ENCODE measurements around the gene KAZALD1. TPM values are rescaled to one million over a fixed set of nuclear protein-coding genes. Genes with fewer than 3 reads are reported as not detected.

Gene KAZALD1
- total RNA-seq, 2 donors from 2014 or later: 1.9 TPM; not detected in 1

DNA sequence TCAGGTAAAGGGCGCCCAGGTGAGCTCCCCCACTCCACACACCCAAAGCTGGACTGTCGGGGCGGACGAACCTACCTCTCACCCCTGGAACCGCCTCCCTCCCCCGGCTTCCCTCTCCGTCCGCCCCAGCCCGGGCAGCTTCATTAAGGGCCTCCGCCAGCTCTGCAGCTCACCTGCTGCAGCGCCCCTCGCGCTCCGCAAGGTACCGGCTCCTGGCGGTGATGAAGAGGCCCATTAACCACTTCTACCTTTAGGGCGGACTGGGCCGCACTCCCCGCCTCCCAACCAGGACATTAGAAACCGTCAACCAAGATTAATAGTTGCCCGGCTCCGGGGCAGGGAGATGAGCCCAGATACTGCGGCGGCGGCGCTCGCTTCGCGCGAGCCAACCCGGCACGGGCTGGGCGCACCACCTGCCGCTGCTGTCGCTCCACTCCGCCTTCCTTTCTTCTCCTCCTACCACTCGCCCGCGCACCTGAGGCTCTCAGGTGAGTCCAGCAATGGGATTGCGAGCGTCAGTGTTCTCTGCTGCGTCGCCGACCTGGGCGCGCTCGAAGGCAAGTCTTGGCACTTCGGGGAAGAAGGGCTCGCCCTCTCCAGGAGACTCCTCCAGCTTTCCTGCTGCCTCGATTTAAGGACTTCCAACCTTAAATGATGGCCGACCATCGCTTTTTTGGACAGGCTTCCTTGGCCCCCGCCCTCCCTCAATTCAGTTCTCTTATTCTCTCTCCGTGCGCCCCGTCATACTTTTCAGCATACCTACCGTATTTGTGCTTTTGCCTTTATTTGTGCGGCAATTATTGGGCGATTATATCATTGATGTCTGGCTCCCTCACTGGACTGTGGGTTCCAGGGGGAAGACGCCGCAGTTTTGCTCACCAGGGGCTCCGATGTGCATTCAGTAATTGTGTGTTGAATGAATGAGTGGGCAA lies 13.6 kb upstream of the KAZALD1 start:
- ATAC-seq (no peak), DNase-seq (ENCODE audit: low spot score) (no peak)
- H3K4me3 Mint-ChIP-seq: no peak overlapping the region
- H3K36me3 Mint-ChIP-seq: peaks cover 6% of the 10 kb centered on the region
- H3K4me1 Mint-ChIP-seq (ENCODE audit: low read depth in 2 of 2): peaks cover 24 to 28% of the 10 kb centered on the region in 2 donors
- H3K27me3 Mint-ChIP-seq: peaks cover 36 to 48% of the 10 kb centered on the region in 2 donors
- H3K9me3 Mint-ChIP-seq: no peaks in the 10 kb centered on the region
- no peak overlapping the region for H3K27ac Mint-ChIP-seq

DNA sequence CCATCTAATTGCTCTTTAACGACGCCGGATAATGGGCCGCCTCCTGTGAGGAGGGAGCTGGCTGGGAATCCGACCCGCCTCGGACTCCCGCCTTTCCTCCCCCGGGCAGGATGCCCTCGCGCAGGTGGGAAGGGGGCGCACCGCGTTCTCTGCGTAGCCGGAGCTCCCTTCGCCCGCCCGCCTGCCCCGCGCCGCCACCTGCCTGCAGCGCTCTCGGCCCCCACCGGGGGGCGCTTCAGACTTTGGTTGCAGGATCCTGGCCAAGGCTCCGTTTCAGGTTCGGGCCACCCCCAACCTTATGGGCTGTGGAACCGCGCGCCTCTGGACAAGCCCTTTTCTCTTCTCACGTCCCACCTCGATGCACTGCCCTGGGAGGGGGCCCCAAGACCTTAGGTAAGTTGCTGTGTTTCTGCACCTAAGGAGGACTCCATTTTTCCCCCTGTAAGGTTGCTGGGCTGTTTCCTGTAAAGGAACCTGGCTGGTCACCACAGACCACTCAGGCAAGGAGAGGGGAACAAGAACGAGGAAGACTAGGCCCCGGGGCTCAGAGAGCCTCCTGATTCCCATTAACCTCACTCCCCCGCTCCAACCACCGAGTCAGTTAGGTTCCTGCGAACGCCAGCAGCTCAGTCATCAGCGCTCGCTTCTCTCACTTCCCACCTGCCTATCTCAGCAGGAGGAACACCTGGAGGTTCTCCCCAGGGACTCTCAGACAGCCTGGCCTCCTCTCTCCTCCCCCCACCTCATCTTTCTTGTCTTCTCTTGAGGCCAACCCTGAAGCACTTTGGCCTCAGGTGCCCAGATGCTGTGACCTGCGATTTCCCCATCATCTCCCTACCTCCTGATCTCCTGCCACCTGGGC lies 11.3 kb upstream of the KAZALD1 start:
- Mint-ChIP-seq H3K4me1 (ENCODE audit: low read depth in 2 of 2) (peaks cover 18 to 22% of the 10 kb centered on the region in 2 donors), H3K27me3 (peaks cover 32 to 48% of the 10 kb centered on the region in 2 donors), H3K4me3 (peak overlapping the region; percentile 43), H3K36me3 (peaks cover 6% of the 10 kb centered on the region), H3K9me3 (no peaks in the 10 kb centered on the region), H3K27ac (no peak overlapping the region)
- DNase-seq (ENCODE audit: low spot score): peak; percentile 77
- peak; percentile 83 to 84 for ATAC-seq

DNA sequence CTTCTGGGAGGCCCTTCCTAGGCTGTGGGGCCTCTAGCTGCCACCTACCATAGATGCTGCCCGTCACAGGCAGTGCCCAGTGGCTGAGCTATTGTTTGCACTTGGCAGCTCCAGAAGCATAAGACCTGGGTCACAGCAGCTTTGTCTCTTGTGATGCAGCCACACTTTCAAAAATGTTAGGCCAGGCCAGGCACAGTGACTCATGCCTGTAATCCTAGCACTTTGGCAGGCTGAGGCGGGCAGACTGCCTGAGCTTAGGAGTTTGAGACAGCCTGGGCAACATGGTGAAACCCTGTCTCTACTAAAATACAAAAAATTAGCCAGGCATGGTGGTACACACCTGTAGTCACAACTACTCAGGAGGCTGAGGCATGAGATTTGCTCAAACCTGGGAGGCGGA lies 9.5 kb upstream of the KAZALD1 start:
- no peak overlapping the region for H3K4me3 Mint-ChIP-seq
- DNase-seq (ENCODE audit: low spot score): no peak
- no peaks in the 10 kb centered on the region for H3K9me3 Mint-ChIP-seq
- H3K27ac Mint-ChIP-seq: no peak overlapping the region
- peaks cover 18 to 22% of the 10 kb centered on the region in 2 donors for H3K4me1 Mint-ChIP-seq (ENCODE audit: low read depth in 2 of 2)
- no peak for ATAC-seq
- H3K36me3 Mint-ChIP-seq: no peaks in the 10 kb centered on the region
- H3K27me3 Mint-ChIP-seq: peaks cover 24 to 34% of the 10 kb centered on the region in 2 donors

DNA sequence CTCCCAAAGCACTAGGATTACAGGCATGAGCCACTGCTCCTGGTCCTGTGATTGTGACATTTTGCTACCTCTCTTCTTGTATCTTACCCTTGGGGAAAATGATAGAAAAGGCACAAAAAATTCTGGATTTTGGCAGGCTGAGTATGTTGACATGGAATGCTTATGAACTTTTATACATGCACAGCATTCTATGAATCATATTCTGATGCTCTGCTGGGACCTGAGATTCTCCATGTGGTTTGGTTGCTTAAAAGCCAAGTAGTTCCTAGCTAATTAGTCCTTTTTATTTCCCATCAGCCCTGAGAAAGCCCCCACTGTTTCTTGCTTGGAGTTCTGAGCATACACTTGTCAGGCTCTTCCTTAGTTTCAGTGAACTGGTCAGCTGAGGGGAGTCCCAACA lies 8.3 kb upstream of the KAZALD1 start:
- Mint-ChIP-seq H3K36me3 (no peaks in the 10 kb centered on the region), H3K4me1 (ENCODE audit: low read depth in 2 of 2) (peaks cover 15 to 19% of the 10 kb centered on the region in 2 donors), H3K9me3 (no peaks in the 10 kb centered on the region)

GRCh38 chr10:101054351-101054750 lies 7.4 kb upstream of the KAZALD1 start:
- Mint-ChIP-seq H3K27me3 (peaks cover 10 to 18% of the 10 kb centered on the region in 2 donors), H3K36me3 (no peaks in the 10 kb centered on the region), H3K4me1 (ENCODE audit: low read depth in 2 of 2) (peaks cover 11 to 15% of the 10 kb centered on the region in 2 donors), H3K9me3 (no peaks in the 10 kb centered on the region), H3K4me3 (no peak overlapping the region), H3K27ac (no peak overlapping the region)
- ATAC-seq (no peak), DNase-seq (ENCODE audit: low spot score) (no peak)

More for the DNA sequence above, 8.3 kb upstream of the KAZALD1 start:
- Mint-ChIP-seq H3K27me3 (peaks cover 15 to 26% of the 10 kb centered on the region in 2 donors), H3K4me3 (no peak overlapping the region), H3K27ac (no peak overlapping the region)
- no peak for ATAC-seq
- DNase-seq (ENCODE audit: low spot score): no peak

GRCh38 chr10:101054876-101055275 lies 6.9 kb upstream of the KAZALD1 start:
- Mint-ChIP-seq H3K36me3 (no peaks in the 10 kb centered on the region), H3K27me3 (peaks cover 5 to 13% of the 10 kb centered on the region in 2 donors), H3K27ac (no peak overlapping the region), H3K9me3 (no peaks in the 10 kb centered on the region), H3K4me1 (ENCODE audit: low read depth in 2 of 2) (peaks cover 12 to 15% of the 10 kb centered on the region in 2 donors), H3K4me3 (no peak overlapping the region)
- ATAC-seq: no peak
- DNase-seq (ENCODE audit: low spot score): no peak

DNA sequence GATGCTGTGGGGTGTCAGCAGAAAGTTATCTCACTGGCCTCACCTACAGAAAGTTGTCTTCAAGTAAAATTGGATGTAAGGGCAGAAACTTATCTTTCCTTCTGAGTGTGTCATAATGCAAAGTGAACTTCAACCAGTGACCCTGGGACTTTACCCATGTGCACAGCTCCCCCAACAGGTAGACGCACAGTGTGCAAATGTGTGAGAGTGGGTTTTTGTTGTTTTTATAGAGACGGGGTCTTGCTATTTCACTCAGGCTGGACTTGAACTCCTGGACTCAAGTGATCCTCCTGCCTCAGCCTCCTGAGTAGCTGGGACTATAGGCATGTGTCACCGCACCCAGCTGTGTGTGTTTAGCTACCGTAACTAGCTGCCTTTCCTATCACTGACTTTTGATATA lies 6.4 kb upstream of the KAZALD1 start:
- ATAC-seq (no peak), DNase-seq (ENCODE audit: low spot score) (no peak)
- H3K27me3 Mint-ChIP-seq: peaks cover 5 to 9% of the 10 kb centered on the region in 2 donors
- no peaks in the 10 kb centered on the region for H3K36me3 Mint-ChIP-seq
- peaks cover 14 to 16% of the 10 kb centered on the region in 2 donors for H3K4me1 Mint-ChIP-seq (ENCODE audit: low read depth in 2 of 2)
- H3K9me3 Mint-ChIP-seq: no peaks in the 10 kb centered on the region
- H3K4me3 Mint-ChIP-seq: no peak overlapping the region
- no peak overlapping the region for H3K27ac Mint-ChIP-seq

- ATAC-seq: no peak
- Mint-ChIP-seq H3K4me1 (ENCODE audit: low read depth in 2 of 2) (peaks cover 9 to 13% of the 10 kb centered on the region in 2 donors), H3K9me3 (no peaks in the 10 kb centered on the region), H3K4me3 (no peak overlapping the region), H3K36me3 (no peaks in the 10 kb centered on the region), H3K27ac (no peak overlapping the region), H3K27me3 (no peaks in the 10 kb centered on the region)
- DNase-seq (ENCODE audit: low spot score): no peak
Measured at GRCh38 chr10:101056365-101057151, 5.2 kb upstream of the KAZALD1 start.

- H3K9me3 Mint-ChIP-seq: no peaks in the 10 kb centered on the region
- DNase-seq (ENCODE audit: low spot score) (peak; percentile 90), ATAC-seq (peak; percentile 72 to 85)
- peak overlapping the region; percentile 90 to 93 for H3K27ac Mint-ChIP-seq
- peaks cover 20 to 22% of the 10 kb centered on the region in 2 donors for H3K4me1 Mint-ChIP-seq (ENCODE audit: low read depth in 2 of 2)
- peaks cover 10 to 12% of the 10 kb centered on the region in 2 donors for H3K27me3 Mint-ChIP-seq
- no peaks in the 10 kb centered on the region for H3K36me3 Mint-ChIP-seq
- H3K4me3 Mint-ChIP-seq: peak overlapping the region; percentile 93
Measured at GRCh38 chr10:101060036-101060950, 1.5 kb upstream of the KAZALD1 start.

DNA sequence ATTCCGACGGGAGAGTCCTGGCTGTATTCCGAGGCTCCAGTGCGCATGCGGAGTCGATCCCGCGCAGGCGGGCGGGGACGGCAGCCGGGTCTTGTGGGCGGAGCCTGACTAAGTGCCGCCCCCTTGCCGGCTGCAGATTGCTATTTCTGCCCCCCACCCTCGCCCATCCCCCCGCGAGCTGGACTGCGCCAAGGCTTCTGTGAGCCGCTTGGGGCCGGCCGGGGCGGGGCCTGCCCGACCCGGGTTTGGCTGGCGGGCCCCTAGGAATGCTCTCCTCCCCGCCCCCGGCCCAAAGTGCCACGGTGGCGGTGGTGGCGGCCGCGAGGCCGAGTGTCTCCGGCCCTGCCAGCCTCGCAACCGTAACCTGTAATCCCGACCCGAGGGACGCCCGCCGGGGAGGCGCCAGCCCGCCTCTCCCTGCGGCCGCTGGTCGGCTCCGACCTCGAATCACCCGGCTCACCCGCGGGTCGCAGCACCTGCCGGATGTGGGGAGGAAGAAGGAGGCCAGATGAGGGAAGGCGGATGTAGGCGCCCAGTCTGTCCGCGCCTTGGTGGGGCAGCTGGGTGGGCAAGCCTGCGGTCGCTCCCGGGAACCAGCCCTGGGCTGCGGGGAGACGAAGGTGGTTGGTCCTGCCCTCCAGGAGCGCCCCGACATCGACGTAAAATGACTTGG lies 702 bp upstream of the KAZALD1 start:
- H3K27me3 Mint-ChIP-seq: peaks cover 14 to 18% of the 10 kb centered on the region in 2 donors
- H3K27ac Mint-ChIP-seq: peak overlapping the region; percentile 90 to 93
- peak; percentile 86 to 90 for ATAC-seq
- H3K36me3 Mint-ChIP-seq: no peaks in the 10 kb centered on the region
- H3K4me3 Mint-ChIP-seq: peak overlapping the region; percentile 93
- peaks cover 20 to 25% of the 10 kb centered on the region in 2 donors for H3K4me1 Mint-ChIP-seq (ENCODE audit: low read depth in 2 of 2)
- no peaks in the 10 kb centered on the region for H3K9me3 Mint-ChIP-seq
- peak; percentile 95 for DNase-seq (ENCODE audit: low spot score)

- peak; percentile 40 to 47 for ATAC-seq
- peaks cover 14 to 20% of the 10 kb centered on the region in 2 donors for H3K27me3 Mint-ChIP-seq
- H3K36me3 Mint-ChIP-seq: no peaks in the 10 kb centered on the region
- no peaks in the 10 kb centered on the region for H3K9me3 Mint-ChIP-seq
- H3K4me1 Mint-ChIP-seq (ENCODE audit: low read depth in 2 of 2): peaks cover 20 to 27% of the 10 kb centered on the region in 2 donors
- peak overlapping the region; percentile 70 for H3K4me3 Mint-ChIP-seq
- peak overlapping the region in 1 of 2 donors; percentile 56 for H3K27ac Mint-ChIP-seq
- no peak for DNase-seq (ENCODE audit: low spot score)
Measured at GRCh38 chr10:101062232-101063049, 652 bp downstream of the KAZALD1 start.
